BJ (cell line): Measurements from ENCODE around the gene CPA3. TPM values are rescaled to one million over a fixed set of nuclear protein-coding genes. Genes with fewer than 3 reads are reported as not detected.

Source experiments
- CTCF ChIA-PET: fragments of 350-600 bp; formaldehyde crosslinking; extraction: SDS; loops from one replicate; lab custom pipeline; 2021; ENCODE audit warnings: antibody characterized with exemption, inconsistent platforms; lab: Yijun Ruan, JAX
- POLR2A ChIA-PET: fragments of 300-600 bp; sonication (Branson Sonifier 250); formaldehyde crosslinking; extraction: SDS; loops from one replicate; lab custom pipeline; 2021; ENCODE audit warnings: antibody characterized with exemption; lab: Charles Lee
- DNase-seq: peaks from one replicate; pipeline ENCODE4 v3.0.0-alpha.2; 2011; ENCODE audit warnings: low read depth
- H3K27me3 ChIP-seq: 2 replicates; pipeline ENCODE4 v1.6.0; 2011; ENCODE audit warnings: low read length; ENCODE audit not compliant: control insufficient read depth, insufficient read depth
- H3K36me3 ChIP-seq: 2 replicates; pipeline ENCODE4 v1.5.1; 2011; ENCODE audit warnings: low read length; ENCODE audit not compliant: control insufficient read depth, insufficient read depth
- H3K4me3 ChIP-seq: 2 replicates; pipeline ENCODE4 v1.5.1; 2011; ENCODE audit warnings: low read depth, mild to moderate bottlenecking, control low read depth, low read length
- polyA plus RNA-seq: library from polyadenylated mRNA; depleted of rRNA; stranded (reverse); fragments of >200 nt; gene quantifications from 2 replicates; pipeline ENCODE4 v1.2.3, GENCODE V29; 2011; rRNA removed
- TF ChIP-seq, protein P1 (sequence below): IDR thresholded peaks from 2 replicates; pipeline ENCODE4 v1.5.1; 2011; ENCODE audit warnings: low read depth, mild to moderate bottlenecking, control low read depth, inconsistent platforms, low read length, moderate library complexity; ENCODE audit not compliant: insufficient read depth

CPA3 gene
- polyA plus RNA-seq, 1 experiment: 3.1 TPM

DNA sequence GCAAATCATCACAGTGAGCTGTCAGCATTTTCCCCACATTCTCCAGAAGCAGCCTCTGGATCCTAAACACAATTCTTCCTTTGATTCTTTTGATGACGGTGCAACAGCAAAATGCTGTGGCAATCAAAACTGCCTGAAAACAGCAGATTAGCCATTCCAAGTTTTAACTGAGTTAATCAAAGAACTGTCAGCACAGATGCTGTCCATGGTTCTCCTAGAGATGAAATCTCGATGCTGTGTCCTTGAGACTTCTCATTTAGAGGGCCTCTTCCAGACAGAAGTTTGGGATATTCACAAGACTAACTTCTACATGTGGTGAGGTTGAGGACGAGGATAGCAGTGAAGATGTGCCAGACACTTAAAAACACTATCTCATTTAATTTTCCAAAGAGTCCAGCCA, 75.9 kb downstream of the CPA3 start:
- DNase-seq: no peak
- TF ChIP-seq, protein P1, sequence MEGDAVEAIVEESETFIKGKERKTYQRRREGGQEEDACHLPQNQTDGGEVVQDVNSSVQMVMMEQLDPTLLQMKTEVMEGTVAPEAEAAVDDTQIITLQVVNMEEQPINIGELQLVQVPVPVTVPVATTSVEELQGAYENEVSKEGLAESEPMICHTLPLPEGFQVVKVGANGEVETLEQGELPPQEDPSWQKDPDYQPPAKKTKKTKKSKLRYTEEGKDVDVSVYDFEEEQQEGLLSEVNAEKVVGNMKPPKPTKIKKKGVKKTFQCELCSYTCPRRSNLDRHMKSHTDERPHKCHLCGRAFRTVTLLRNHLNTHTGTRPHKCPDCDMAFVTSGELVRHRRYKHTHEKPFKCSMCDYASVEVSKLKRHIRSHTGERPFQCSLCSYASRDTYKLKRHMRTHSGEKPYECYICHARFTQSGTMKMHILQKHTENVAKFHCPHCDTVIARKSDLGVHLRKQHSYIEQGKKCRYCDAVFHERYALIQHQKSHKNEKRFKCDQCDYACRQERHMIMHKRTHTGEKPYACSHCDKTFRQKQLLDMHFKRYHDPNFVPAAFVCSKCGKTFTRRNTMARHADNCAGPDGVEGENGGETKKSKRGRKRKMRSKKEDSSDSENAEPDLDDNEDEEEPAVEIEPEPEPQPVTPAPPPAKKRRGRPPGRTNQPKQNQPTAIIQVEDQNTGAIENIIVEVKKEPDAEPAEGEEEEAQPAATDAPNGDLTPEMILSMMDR: no peak
- no peaks in the 10 kb centered on the region for H3K36me3 ChIP-seq
- H3K4me3 ChIP-seq: no peak overlapping the region
- no peaks in the 10 kb centered on the region for H3K27me3 ChIP-seq
- ChIA-PET POLR2A (no interaction called here), CTCF (interaction anchor here (1.4 to 13.8 kb wide), 3 partner anchors 10 to 560 kb away, joined by 3 to 238 read pairs (median 12); partner anchors contain the start of gene CPA3)

- ChIA-PET POLR2A (interaction anchor here (0.7 kb wide), 1 partner anchor 352 kb away, joined by 3 read pairs; no protein-coding TSS in a partner anchor), CTCF (interaction anchor here (1.0 to 13.8 kb wide), 6 partner anchors 27 to 563 kb away, joined by 3 to 238 read pairs (median 8); partner anchors contain the start of gene CPA3)
- TF ChIP-seq, protein P1: peak; percentile 62
- Histone ChIP-seq H3K36me3 (no peaks in the 10 kb centered on the region), H3K27me3 (no peaks in the 10 kb centered on the region), H3K4me3 (no peak overlapping the region)
- peak; percentile 77 for DNase-seq
Measured at GRCh38 chr3:148943506-148944205, 78.6 kb downstream of the CPA3 start.

DNA sequence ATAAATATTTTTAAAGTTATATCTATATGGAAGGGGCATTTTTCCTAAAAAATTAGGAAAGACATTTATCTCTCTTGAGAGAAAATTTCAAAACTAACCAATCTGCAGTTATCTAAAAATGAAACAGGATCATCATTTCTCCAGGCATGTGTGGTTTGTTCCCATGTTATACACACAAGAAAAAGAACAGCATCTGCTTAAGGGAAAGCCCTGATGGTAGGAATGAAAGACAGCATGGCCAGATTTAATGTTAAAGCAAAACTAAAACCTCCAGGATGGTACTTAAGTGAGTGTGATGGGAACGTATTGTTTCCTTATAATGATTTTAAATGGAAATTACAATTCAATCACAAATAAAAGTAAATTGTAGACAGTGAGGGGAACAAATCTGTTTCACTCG, 80.0 kb downstream of the CPA3 start:
- CTCF ChIA-PET: interaction anchor here (1.2 to 13.8 kb wide), 4 partner anchors 10 to 218 kb away, joined by 4 to 238 read pairs (median 12); partner anchors contain the start of gene CPA3
- TF ChIP-seq, protein P1: no peak; the same call in 1 of the 2 replicates
- H3K4me3 ChIP-seq: no peak overlapping the region

More for the DNA sequence above, 80.0 kb downstream of the CPA3 start:
- no peak for DNase-seq
- POLR2A ChIA-PET: no interaction called here
- Histone ChIP-seq H3K27me3 (no peaks in the 10 kb centered on the region), H3K36me3 (no peaks in the 10 kb centered on the region)

Other genes with a start within 250 kb of the CPA3 start
- gene AGTR1, start 167.4 kb upstream of the CPA3 start, polyA plus RNA-seq: 0.98 and 1.1 TPM in 2 replicates
- not detected in 2 replicates for gene CPB1, start 37.5 kb upstream of the CPA3 start, polyA plus RNA-seq
- gene GYG1, start 126.2 kb downstream of the CPA3 start, polyA plus RNA-seq: 50.4 and 76.7 TPM in 2 replicates
- gene HLTF, start 221.2 kb downstream of the CPA3 start, polyA plus RNA-seq: 17.3 and 22.0 TPM in 2 replicates